Choroid plexus epithelial cell (primary cell): ENCODE data around the gene DIPK1B.

Experiments
- DNase-seq: peaks from one replicate; pipeline ENCODE4 v3.0.0-alpha.2; 2010; ENCODE audit warnings: low read depth
- H3K4me3 ChIP-seq: 2 replicates; pipeline ENCODE4 v1.5.1; 2011; ENCODE audit warnings: low read depth, mild to moderate bottlenecking, control low read depth, low read length, moderate library complexity
- TF ChIP-seq, protein P1 (sequence below): conservative IDR thresholded peaks from 2 replicates; pipeline ENCODE4 v1.5.1; 2011; ENCODE audit warnings: low read depth, mild to moderate bottlenecking, control low read depth, inconsistent platforms, low read length, moderate library complexity

The DIPK1B gene

DNA sequence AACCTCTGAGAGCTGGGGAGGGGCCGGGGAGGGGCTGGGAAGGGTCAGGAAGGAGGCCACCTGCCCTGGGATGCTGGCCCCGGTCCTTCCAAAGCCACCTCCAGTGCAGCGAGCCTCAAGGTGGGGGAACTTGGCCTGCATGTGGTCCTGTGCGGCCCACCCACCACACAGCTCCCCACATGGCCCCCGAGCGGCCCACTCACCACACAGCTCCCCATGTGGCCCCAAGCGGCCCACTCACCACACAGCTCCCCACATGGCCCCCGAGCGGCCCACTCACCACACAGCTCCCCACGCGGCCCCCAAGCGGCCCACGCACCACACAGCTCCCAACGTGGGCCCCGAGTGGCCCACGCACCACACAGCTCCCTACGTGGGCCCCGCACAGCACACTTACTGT, 32.4 kb downstream of the DIPK1B start:
- TF ChIP-seq, protein P1, sequence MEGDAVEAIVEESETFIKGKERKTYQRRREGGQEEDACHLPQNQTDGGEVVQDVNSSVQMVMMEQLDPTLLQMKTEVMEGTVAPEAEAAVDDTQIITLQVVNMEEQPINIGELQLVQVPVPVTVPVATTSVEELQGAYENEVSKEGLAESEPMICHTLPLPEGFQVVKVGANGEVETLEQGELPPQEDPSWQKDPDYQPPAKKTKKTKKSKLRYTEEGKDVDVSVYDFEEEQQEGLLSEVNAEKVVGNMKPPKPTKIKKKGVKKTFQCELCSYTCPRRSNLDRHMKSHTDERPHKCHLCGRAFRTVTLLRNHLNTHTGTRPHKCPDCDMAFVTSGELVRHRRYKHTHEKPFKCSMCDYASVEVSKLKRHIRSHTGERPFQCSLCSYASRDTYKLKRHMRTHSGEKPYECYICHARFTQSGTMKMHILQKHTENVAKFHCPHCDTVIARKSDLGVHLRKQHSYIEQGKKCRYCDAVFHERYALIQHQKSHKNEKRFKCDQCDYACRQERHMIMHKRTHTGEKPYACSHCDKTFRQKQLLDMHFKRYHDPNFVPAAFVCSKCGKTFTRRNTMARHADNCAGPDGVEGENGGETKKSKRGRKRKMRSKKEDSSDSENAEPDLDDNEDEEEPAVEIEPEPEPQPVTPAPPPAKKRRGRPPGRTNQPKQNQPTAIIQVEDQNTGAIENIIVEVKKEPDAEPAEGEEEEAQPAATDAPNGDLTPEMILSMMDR, result no peak
- H3K4me3 ChIP-seq, result no peak overlapping the region
- no peak for DNase-seq

DNA sequence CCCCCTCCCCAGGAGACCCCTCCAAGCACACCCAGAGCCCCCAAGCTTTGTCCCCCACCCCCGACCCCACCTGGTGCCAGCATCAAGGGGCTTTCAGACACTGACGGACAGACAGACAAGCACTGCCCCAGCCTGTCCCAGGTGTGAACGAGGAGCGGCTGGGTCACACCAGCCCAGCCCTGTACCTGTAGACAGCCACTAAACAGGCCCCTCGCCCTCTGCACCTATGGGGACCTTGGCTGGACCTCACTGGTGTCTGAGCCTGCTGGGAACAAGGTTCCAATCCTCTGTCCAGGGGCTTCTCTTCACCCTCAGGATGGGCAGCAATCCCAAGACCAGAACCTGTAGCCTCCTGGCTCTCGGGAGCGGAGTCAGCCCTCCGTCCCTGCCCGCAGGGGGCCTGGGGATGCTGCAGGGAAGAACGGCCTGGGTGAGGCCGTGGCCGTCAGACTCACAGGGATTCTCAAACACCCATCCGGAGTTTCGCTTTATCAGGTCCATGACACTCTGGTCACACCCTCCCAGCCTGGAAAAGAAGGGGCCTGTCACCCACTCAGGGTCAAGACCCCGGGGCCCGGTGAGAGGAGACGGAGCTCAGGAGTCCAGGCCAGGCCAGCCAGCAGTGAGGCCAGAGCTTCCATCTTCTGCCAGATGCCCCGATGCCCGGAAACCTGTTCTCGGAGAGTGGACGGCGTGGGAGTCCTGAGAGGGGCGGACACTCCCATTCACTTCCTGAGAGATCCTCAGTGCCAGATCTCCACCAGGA, 33.2 kb downstream of the DIPK1B start:
- no peak for DNase-seq
- TF ChIP-seq, protein P1, result no peak
- no peak overlapping the region for H3K4me3 ChIP-seq

DNA sequence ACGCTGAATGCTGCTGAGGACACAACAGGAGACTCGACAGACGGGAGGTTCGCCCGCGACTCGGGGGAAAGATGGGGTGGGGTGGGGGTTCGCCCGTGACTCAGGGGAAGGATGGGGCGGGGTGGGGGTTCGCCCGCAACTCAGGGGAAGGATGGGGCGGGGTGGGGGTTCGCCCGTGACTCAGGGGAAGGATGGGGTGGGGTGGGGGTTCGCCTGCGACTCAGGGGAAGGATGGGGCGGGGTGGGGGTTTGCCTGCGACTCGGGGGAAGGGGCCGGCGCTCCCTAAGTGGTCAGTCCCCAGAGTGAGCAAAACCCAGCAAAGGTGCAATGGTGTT, 33.8 kb downstream of the DIPK1B start:
- TF ChIP-seq, protein P1, result no peak
- no peak for DNase-seq

DNA sequence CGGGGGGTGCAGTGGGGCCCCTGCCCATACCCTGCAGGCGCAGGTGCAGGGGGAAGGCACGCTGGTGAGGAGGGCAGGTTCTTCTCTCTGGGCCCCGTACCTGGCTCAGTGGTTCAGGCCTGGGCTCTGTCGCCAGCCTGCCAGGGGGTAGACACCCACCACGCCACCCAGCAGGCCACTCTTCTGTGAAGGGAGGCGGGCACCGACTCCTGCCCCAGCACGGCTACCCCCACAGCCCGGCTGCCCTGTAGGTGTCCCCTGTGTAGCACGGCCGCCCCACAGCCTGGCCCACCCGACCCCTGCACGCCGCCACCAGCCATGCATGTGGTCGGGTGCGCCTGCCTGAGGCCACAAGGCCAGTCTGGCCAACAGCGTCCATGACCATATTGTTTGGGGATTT, 34.2 kb downstream of the DIPK1B start:
- TF ChIP-seq, protein P1, result no peak
- DNase-seq, result no peak
- no peak overlapping the region for H3K4me3 ChIP-seq

More for the DNA sequence above, 33.8 kb downstream of the DIPK1B start:
- H3K4me3 ChIP-seq, result no peak overlapping the region

DNA sequence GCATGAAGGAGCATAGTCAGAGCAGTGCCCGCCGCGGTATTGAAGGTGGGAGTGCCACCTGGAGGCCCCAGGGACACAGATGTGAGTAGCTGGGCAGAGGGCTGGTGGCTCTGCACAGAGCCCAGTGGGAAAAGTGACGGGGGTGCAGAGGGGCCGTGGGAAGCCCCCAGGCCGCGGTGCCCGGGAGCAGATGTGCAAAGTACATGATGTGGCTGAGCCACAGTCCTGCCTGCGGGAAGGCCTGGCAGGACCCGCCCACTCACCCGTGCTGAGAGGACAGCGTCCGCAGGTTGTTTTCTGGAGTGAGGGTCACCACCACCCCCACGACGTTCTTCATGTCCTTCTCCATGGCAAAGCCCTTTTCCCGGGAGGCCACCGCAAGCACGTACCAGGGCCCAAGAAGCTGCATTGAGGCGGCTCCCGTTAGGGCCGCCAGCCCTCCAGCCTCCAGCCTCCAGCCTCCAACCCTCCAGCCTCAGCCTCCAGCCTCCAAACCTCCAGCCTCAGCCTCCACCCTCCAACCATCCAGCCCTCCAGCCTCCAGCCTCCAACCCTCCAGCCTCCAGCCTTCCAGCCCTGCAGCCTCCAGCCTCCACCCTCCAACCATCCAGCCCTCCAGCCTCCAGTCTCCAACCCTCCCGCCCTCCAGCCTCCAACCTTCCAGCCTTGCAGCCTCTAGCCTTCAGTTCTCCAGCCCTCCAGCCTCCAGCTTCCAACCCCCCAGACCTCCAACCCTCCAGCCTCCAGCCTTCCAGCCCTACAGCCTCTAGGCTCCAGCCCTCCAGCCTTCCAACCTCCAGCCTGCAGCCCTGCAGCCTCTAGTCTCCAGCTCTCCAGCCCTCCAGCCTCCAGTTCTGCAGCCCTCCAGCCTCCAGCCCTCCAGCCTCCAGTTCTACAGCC, 35.0 kb downstream of the DIPK1B start:
- no peak for DNase-seq
- H3K4me3 ChIP-seq, result no peak overlapping the region
- TF ChIP-seq, protein P1, result no peak

DNA sequence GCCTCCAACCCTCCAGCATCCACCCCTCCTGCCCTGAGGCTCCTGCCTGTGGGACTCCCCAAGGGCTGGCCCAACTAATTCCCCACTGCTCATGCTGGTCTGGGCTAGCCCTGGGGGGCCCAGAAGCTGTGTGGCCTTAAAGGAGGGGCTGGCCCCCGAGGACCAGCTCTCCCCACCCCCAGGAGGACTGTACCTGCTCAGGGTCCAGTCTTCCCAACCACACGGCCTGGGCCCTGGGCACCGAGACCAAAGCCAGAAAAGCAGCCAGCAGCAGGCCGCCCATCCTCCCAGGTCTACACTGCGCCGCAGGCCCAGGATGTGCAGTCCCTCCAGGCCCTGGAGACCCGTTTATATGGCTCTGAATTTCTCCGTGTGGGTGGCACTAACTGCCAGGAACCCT, 35.8 kb downstream of the DIPK1B start, which contains the start of gene LCN6:
Gene LCN6, minus strand, starts transcription at position 325 of the 400 bp plus-strand sequence. Its CDS starts 42 bp downstream, at position 283.
- no peak for DNase-seq
- H3K4me3 ChIP-seq, result no peak within 1 kb of the TSS
- TF ChIP-seq, protein P1, result no peak
